Spleen (tissue), 11 donors: ENCODE data around the gene C16orf95. TPM values are rescaled to one million over a fixed set of nuclear protein-coding genes. Genes with fewer than 3 reads are reported as not detected.

Experiments
- DNase-seq: peaks from one replicate; pipeline ENCODE4 v3.0.0-alpha.2; 2020
- H3K27ac ChIP-seq, 8 donors: fragments of 200-600 bp; sonication (generic) in 7 of 8; 1 replicate in 4 of 8; 2 replicates in 4 of 8; pipeline versions ENCODE4 v1.5.0 to v1.8.0; 2016 to 2021; ENCODE audit warnings: inconsistent platforms in 4 of 8, mild to moderate bottlenecking in 4 of 8, moderate library complexity in 1 of 8
- H3K27me3 ChIP-seq, 7 donors: fragments of 200-600 bp; sonication (generic) in 6 of 7; replicated peaks in 1 of 7; 1 replicate in 4 of 7; 2 replicates in 3 of 7; pipeline versions ENCODE4 v1.5.0 to v1.8.0; 2016 to 2021; ENCODE audit warnings: inconsistent platforms in 3 of 7, mild to moderate bottlenecking in 1 of 7
- H3K36me3 ChIP-seq, 6 donors: fragments of 200-600 bp; sonication (generic) in 5 of 6; 1 replicate in 4 of 6; 2 replicates in 2 of 6; pipeline versions ENCODE4 v1.5.0 to v1.8.0; 2016 to 2021; ENCODE audit warnings: inconsistent platforms in 2 of 6
- H3K4me1 ChIP-seq, 6 donors: fragments of 200-600 bp; sonication (generic) in 5 of 6; 1 replicate in 3 of 6; 2 replicates in 3 of 6; pipeline versions ENCODE4 v1.5.0 to v1.8.0; 2016 to 2021; ENCODE audit warnings: inconsistent platforms in 3 of 6
- H3K4me3 ChIP-seq, 8 donors: fragments of 200-600 bp; sonication (generic) in 7 of 8; 1 replicate in 4 of 8; 2 replicates in 4 of 8; pipeline versions ENCODE4 v1.5.0 to v1.8.0; 2016 to 2021; ENCODE audit warnings: inconsistent platforms in 4 of 8, mild to moderate bottlenecking in 4 of 8, moderate library complexity in 2 of 8
- H3K9me3 ChIP-seq, 8 donors: fragments of 200-600 bp; sonication (generic) in 7 of 8; 1 replicate in 4 of 8; 2 replicates in 4 of 8; pipeline versions ENCODE4 v1.5.0 to v1.8.0; 2016 to 2021; ENCODE audit warnings: inconsistent platforms in 4 of 8
- POLR2A ChIP-seq, 3 donors: fragments of 450-650 bp; IDR thresholded peaks; one replicate each; pipeline ENCODE4 v1.5.1; 2017; ENCODE audit warnings: antibody characterized with exemption in 3 of 3, mild to moderate bottlenecking in 1 of 3
- POLR2AphosphoS5 ChIP-seq, 3 donors: sonication (generic); formaldehyde crosslinking; IDR thresholded peaks; one replicate each; pipeline ENCODE4 v1.5.1; 2017; ENCODE audit warnings: antibody characterized with exemption in 3 of 3
- WGBS, 5 donors: extraction: QIAGEN DNeasy Blood & Tissue Kit in 3 of 5; methylation state at CpG; one replicate each; pipeline versions ENCODE4 v1.1.5 to v1.1.7; 2013 to 2018; 5-methylcytosine and 5-hydroxymethylcytosine counted together
- intact Hi-C: fragments of 100-400 bp; cut with DNase I; formaldehyde crosslinking; loops from one replicate; pipeline ENCODE4 v1.15.0; 2023; ENCODE audit warnings: low total_unique reads
- polyA plus RNA-seq, 3 donors: library from polyadenylated mRNA; stranded (reverse); fragments of 200-250 nt; gene quantifications; one replicate each; pipeline ENCODE4 v1.2.1, GENCODE V29; 2013
- total RNA-seq, 7 donors: library from RNA; depleted of rRNA in 3 of 7; stranded (reverse); fragments of >200 nt in 3 of 7; fragmentation: NEBNext Ultra II Directional in 4 of 7; extraction: Animal tissue kit (Norgen Biotek cat#: 25700) in 4 of 7; gene quantifications; one replicate each; pipeline versions ENCODE4 v1.1.0 to v1.2.1, GENCODE V29; 2016 to 2021
- TF ChIP-seq, protein P1 (sequence below), 11 experiments: fragments of 200-600 bp in 7 of 11; fragments of 450-650 bp in 4 of 11; sonication (generic) in 4 of 11; IDR thresholded peaks in 8 of 11; conservative IDR thresholded peaks in 3 of 11; 1 replicate in 7 of 11; 2 replicates in 4 of 11; pipeline versions ENCODE4 v1.4.0 to v1.8.0; 2016 to 2021; ENCODE audit warnings: antibody characterized with exemption in 11 of 11, inconsistent platforms in 4 of 11, mild to moderate bottlenecking in 1 of 11
- donor health status: healthy with polysubstance abuse.
- donor health status: DM: no; HTN: no; CAD: no; lungs with moderate emphysema.
- donor health status: DM: no; HTN: no; CAD: no.
- donor health status: Bipolar disorder and iron deficiency.
- donor health status: healthy.
- donor health status: DM: no; HTN: no; CAD: no.
- donor health status: DM: yes; HTN: yes; CAD: no.

The C16orf95 gene
- total and polyA plus RNA-seq, 10 donors = 1.0 to 2.9 (median 2.1) TPM; not detected in 2

DNA sequence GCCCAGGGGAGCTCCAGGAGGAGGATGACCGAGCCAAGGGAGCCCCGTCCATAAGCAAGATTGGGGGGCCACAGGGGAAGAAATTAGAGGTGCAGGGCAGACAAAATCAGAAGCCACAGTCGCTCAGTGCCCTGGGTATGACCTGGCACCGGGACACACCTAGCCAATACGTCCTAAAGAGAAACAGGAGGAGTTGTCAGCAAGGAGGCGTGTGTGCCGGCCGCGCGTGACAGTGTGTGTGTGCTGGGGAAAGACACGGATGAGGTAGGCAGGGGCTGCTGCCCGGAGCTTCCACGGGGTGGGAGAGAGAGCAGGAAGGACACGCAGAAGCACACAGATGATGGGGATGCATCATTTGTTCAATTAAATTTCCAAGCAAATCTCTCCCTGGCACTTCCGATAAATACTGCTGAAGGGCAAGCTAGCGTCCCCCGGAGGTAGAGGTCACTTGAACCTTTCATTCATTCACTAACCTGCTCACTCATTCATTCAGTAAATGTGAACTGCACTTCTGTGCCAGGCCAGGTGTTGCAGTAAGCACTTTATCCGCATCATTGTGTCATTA lies 38.0 kb downstream of the C16orf95 start:
- H3K36me3 ChIP-seq = no peaks in the 10 kb centered on the region
- no peak overlapping the region for H3K27ac ChIP-seq
- peaks cover 0 to 6% (median 0%) of the 10 kb centered on the region in 6 donors for H3K4me1 ChIP-seq
- intact Hi-C loops = loop anchor here (5.0 kb wide), 1 partner anchor 717 kb away; no protein-coding TSS in a partner anchor
- 73 to 81% (median 80%) methylated on average over 18 of the region's 18 CpGs for WGBS, 5 donors
- peaks cover 0 to 40% (median 0%) of the 10 kb centered on the region in 7 donors for H3K27me3 ChIP-seq
- DNase-seq = no peak
- no peak overlapping the region for H3K4me3 ChIP-seq
- TF ChIP-seq, protein P1, sequence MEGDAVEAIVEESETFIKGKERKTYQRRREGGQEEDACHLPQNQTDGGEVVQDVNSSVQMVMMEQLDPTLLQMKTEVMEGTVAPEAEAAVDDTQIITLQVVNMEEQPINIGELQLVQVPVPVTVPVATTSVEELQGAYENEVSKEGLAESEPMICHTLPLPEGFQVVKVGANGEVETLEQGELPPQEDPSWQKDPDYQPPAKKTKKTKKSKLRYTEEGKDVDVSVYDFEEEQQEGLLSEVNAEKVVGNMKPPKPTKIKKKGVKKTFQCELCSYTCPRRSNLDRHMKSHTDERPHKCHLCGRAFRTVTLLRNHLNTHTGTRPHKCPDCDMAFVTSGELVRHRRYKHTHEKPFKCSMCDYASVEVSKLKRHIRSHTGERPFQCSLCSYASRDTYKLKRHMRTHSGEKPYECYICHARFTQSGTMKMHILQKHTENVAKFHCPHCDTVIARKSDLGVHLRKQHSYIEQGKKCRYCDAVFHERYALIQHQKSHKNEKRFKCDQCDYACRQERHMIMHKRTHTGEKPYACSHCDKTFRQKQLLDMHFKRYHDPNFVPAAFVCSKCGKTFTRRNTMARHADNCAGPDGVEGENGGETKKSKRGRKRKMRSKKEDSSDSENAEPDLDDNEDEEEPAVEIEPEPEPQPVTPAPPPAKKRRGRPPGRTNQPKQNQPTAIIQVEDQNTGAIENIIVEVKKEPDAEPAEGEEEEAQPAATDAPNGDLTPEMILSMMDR (IDR thresholded peaks at IDR 0.05 in 8 of 11, conservative IDR thresholded peaks at IDR 0.05 in 3 of 11) = no peak
- TF ChIP-seq POLR2AphosphoS5 (IDR thresholded peaks at IDR 0.05) (no peak), POLR2A (IDR thresholded peaks at IDR 0.05) (no peak)
- no peaks in the 10 kb centered on the region for H3K9me3 ChIP-seq

DNA sequence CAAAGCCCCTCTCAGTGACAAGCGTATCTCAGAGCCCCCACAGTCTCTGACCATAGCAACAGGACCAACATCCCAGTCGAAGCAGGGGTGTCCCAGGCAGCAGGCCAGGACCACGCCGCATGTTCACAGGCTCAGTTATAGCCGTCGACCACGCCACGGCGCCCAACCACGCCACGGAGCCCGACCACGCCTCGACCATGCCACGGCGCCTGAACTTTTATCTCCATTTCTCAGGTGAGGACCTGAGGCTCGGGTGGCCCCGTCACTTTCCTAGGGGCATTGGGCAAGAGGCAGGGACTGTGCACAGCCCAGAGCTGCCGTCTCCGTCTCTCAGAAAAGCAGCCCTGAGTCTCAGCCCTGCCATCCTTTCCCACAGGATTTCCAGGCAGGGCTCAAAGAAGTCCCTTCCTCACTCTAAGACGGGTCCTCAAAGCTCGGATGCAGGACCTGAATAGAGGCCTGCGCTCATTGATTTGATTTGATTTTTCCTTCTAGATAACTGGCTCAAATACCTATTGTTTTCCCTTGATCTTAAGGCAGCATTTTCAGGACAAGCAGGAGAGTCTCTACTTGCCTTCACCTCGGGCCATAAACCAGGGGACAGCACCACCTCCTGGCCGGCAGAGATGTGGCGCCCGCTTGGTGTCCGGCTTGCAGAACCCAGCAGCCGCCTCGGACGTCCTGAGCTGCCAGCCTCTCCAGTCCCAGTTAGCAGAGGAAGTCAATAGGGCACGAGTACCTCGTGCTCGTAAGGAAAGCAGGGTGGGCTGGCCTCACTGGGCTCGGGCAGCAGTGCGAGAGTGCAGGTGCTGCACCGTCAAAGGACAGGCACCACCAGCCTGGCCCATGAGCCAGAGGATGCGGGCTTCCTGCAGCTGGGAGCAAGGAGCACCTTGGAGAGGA lies 38.8 kb downstream of the C16orf95 start:
- H3K27me3 ChIP-seq = peaks cover 0 to 40% (median 0%) of the 10 kb centered on the region in 7 donors
- H3K27ac ChIP-seq = no peak overlapping the region
- 53 to 58% (median 56%) methylated on average over 37 to 38 of the region's 38 CpGs for WGBS, 5 donors
- DNase-seq = peak; percentile 84
- no peak overlapping the region for H3K4me3 ChIP-seq
- peaks cover 0 to 6% (median 0%) of the 10 kb centered on the region in 6 donors for H3K4me1 ChIP-seq
- TF ChIP-seq, protein P1 (IDR thresholded peaks at IDR 0.05 in 8 of 11, conservative IDR thresholded peaks at IDR 0.05 in 3 of 11) = peak; percentile 18 to 83 (median 70)
- TF ChIP-seq POLR2A (IDR thresholded peaks at IDR 0.05) = no peak
- intact Hi-C loops = loop anchor here (5.0 kb wide), 1 partner anchor 716 kb away; no protein-coding TSS in a partner anchor
- H3K9me3 ChIP-seq = no peaks in the 10 kb centered on the region
- no peaks in the 10 kb centered on the region for H3K36me3 ChIP-seq

DNA sequence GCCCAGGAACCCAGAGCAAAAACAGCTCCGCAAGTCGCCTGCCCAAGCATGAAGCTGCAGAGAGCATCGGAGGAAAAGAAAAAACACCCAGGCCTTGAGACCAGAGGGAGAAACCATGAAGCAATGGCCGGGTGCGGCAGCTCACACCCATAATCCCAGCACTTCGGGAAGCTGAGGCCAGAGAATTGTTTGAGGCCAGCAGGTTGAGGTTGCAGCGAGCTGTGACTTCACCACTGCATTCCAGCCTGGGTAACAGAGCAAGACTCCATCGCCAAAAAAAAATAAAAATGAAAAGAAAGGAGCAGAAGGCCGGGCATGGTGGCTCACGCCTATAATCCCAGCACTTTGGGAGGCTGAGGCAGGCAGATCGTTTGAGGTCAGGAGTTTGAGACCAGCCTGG lies 40.3 kb downstream of the C16orf95 start:
- Histone ChIP-seq H3K9me3 (no peaks in the 10 kb centered on the region), H3K27me3 (peaks cover 0 to 40% (median 0%) of the 10 kb centered on the region in 7 donors), H3K36me3 (no peaks in the 10 kb centered on the region), H3K4me1 (peaks cover 0 to 6% (median 0%) of the 10 kb centered on the region in 6 donors), H3K27ac (no peak overlapping the region), H3K4me3 (no peak overlapping the region)
- TF ChIP-seq, protein P1 (IDR thresholded peaks at IDR 0.05 in 8 of 11, conservative IDR thresholded peaks at IDR 0.05 in 3 of 11) = no peak
- no peak for TF ChIP-seq POLR2A (IDR thresholded peaks at IDR 0.05)
- TF ChIP-seq POLR2AphosphoS5 (IDR thresholded peaks at IDR 0.05) = no peak
- intact Hi-C loops = loop anchor here (5.0 kb wide), 1 partner anchor 715 kb away; no protein-coding TSS in a partner anchor
- no peak for DNase-seq
- 92 to 94% (median 93%) methylated on average over 11 of the region's 11 CpGs for WGBS, 5 donors
